ENCODE results near the gene MMP25. TPM values are rescaled to one million over a fixed set of nuclear protein-coding genes. Genes with fewer than 3 reads are reported as not detected.
"Not testable (repeated sequence)": the region's sequence is repeated elsewhere in the genome, so short reads cannot be mapped to it uniquely, and the experiment has no call there.

MMP25 gene
- total RNA-seq, 6 donors from 2014 or later = 10.0 to 41.4 (median 20.5) TPM

GRCh38 chr16:3066440-3066748, 20.0 kb downstream of the MMP25 start:
- H3K27ac ChIP-seq = peak overlapping the region; percentile 86 to 90 (median 88)
- H3K36me3 ChIP-seq = peaks cover 0 to 12% (median 6%) of the 10 kb centered on the region in 4 donors
- no peak for ATAC-seq (ENCODE audit: low FRiP score in 2 of 2)
- no peaks in the 10 kb centered on the region for H3K27me3 ChIP-seq
- no peak for DNase-seq
- no peak for TF ChIP-seq CTCF (IDR thresholded peaks at IDR 0.05)
- WGBS, 2 donors = 43 to 70% methylated on average over 6 to 7 of the region's 7 CpGs
- H3K9me3 ChIP-seq = no peaks in the 10 kb centered on the region
- H3K4me3 ChIP-seq = peak overlapping the region; percentile 33 to 56 (median 46)
- H3K4me1 ChIP-seq = peaks cover 22 to 38% (median 32%) of the 10 kb centered on the region in 4 donors

GRCh38 chr16:3068487-3068886, 22.1 kb downstream of the MMP25 start:
- no peak overlapping the region for H3K4me3 ChIP-seq
- TF ChIP-seq POLR2A (IDR thresholded peaks at IDR 0.05) = no peak
- TF ChIP-seq CTCF (IDR thresholded peaks at IDR 0.05) = no peak
- TF ChIP-seq POLR2AphosphoS5 (IDR thresholded peaks at IDR 0.05) = no peak
- no peak for TF ChIP-seq EP300 (IDR thresholded peaks at IDR 0.05)

GRCh38 chr16:3069146-3069545, 22.8 kb downstream of the MMP25 start:
- not testable (repeated sequence) for DNase-seq; H3K27ac ChIP-seq; H3K27me3 ChIP-seq; H3K4me3 ChIP-seq; H3K9me3 ChIP-seq; ATAC-seq (ENCODE audit: low FRiP score in 2 of 2)
- peaks cover 0 to 12% (median 6%) of the 10 kb centered on the region in 4 donors for H3K36me3 ChIP-seq
- peaks cover 26 to 38% (median 35%) of the 10 kb centered on the region in 4 donors for H3K4me1 ChIP-seq
- 88 to 93% methylated on average over 10 of the region's 11 CpGs for WGBS, 2 donors

More at GRCh38 chr16:3068487-3068886, 22.1 kb downstream of the MMP25 start:
- no peaks in the 10 kb centered on the region for H3K27me3 ChIP-seq
- H3K9me3 ChIP-seq = no peaks in the 10 kb centered on the region
- DNase-seq (no peak), ATAC-seq (ENCODE audit: low FRiP score in 2 of 2) (peak in 1 of 2 donors; percentile 67)
- H3K36me3 ChIP-seq = peaks cover 0 to 12% (median 6%) of the 10 kb centered on the region in 4 donors
- peaks cover 22 to 38% (median 32%) of the 10 kb centered on the region in 4 donors for H3K4me1 ChIP-seq
- H3K27ac ChIP-seq = peak overlapping the region in 3 of 4 donors; percentile 1 to 61 (median 45)
- 57% methylated on average over 3 of the region's 4 CpGs for WGBS, 2 donors

- H3K4me1 ChIP-seq = peaks cover 16 to 34% (median 25%) of the 10 kb centered on the region in 4 donors
- 96 to 98% methylated on average over 9 of the region's 9 CpGs for WGBS, 2 donors
- no peaks in the 10 kb centered on the region for H3K9me3 ChIP-seq
- no peak overlapping the region for H3K27ac ChIP-seq
- ATAC-seq (ENCODE audit: low FRiP score in 2 of 2) (no peak), DNase-seq (no peak)
- no peaks in the 10 kb centered on the region for H3K27me3 ChIP-seq
- H3K4me3 ChIP-seq = no peak overlapping the region
- H3K36me3 ChIP-seq = peaks cover 0 to 12% (median 6%) of the 10 kb centered on the region in 4 donors
- TF ChIP-seq POLR2AphosphoS5 (IDR thresholded peaks at IDR 0.05) = no peak
- no peak for TF ChIP-seq EP300 (IDR thresholded peaks at IDR 0.05)
- TF ChIP-seq POLR2A (IDR thresholded peaks at IDR 0.05) = no peak
- TF ChIP-seq CTCF (IDR thresholded peaks at IDR 0.05) = no peak
These were observed 24.3 kb downstream of the MMP25 start for GRCh38 chr16:3070608-3071111.

- H3K4me1 ChIP-seq = peaks cover 10 to 30% (median 17%) of the 10 kb centered on the region in 4 donors
- H3K9me3 ChIP-seq = no peaks in the 10 kb centered on the region
- no peak for ATAC-seq (ENCODE audit: low FRiP score in 2 of 2)
- H3K27me3 ChIP-seq = no peaks in the 10 kb centered on the region
- peak in 1 of 4 donors; percentile 9 for TF ChIP-seq POLR2A (IDR thresholded peaks at IDR 0.05)
- no peak for TF ChIP-seq CTCF (IDR thresholded peaks at IDR 0.05)
- H3K36me3 ChIP-seq = peaks cover 0 to 15% (median 6%) of the 10 kb centered on the region in 4 donors
- DNase-seq = no peak
- no peak overlapping the region for H3K4me3 ChIP-seq
- no peak overlapping the region for H3K27ac ChIP-seq
- 87 to 97% methylated on average over 7 of the region's 7 CpGs for WGBS, 2 donors
These were observed 25.3 kb downstream of the MMP25 start for GRCh38 chr16:3071655-3072054.

- not testable (repeated sequence) for H3K27me3 ChIP-seq; H3K27ac ChIP-seq; DNase-seq; H3K9me3 ChIP-seq; ATAC-seq (ENCODE audit: low FRiP score in 2 of 2); H3K4me3 ChIP-seq
- H3K36me3 ChIP-seq = peaks cover 0 to 19% (median 6%) of the 10 kb centered on the region in 4 donors
- H3K4me1 ChIP-seq = peaks cover 9 to 29% (median 16%) of the 10 kb centered on the region in 4 donors
- WGBS, 2 donors = 47 to 63% methylated on average over 1 to 3 of the region's 4 CpGs
These were observed 25.8 kb downstream of the MMP25 start for GRCh38 chr16:3072148-3072547.

- Histone ChIP-seq H3K36me3 (peaks cover 0 to 23% (median 6%) of the 10 kb centered on the region in 4 donors), H3K4me1 (peaks cover 7 to 24% (median 12%) of the 10 kb centered on the region in 4 donors), H3K27ac (peak overlapping the region in 2 of 4 donors; percentile 46 to 52)
- WGBS, 2 donors = 55% methylated on average over 7 of the region's 18 CpGs; no CpG with 5 or more reads in 1 of the 2 donors
- not testable (repeated sequence) for H3K27me3 ChIP-seq; DNase-seq; H3K4me3 ChIP-seq; H3K9me3 ChIP-seq; ATAC-seq (ENCODE audit: low FRiP score in 2 of 2)
These were observed 26.4 kb downstream of the MMP25 start for GRCh38 chr16:3072576-3073263.
